ENCODE data around the gene ATP2B2. TPM values are rescaled to one million over a fixed set of nuclear protein-coding genes. Genes with fewer than 3 reads are reported as not detected.

Gene ATP2B2
- total RNA-seq, 2 experiments from 2014 or later, result not detected

- CTCF ChIA-PET, result interaction anchor here (0.7 to 1.9 kb wide), 2 partner anchors 9 to 16 kb away, joined by 3 to 8 read pairs; no protein-coding TSS in a partner anchor
- Mint-ChIP-seq H3K36me3 (ENCODE audit: low read depth) (peaks cover 58% of the 10 kb centered on the region), H3K27ac (no peak overlapping the region)
These were observed 225.8 kb downstream of the ATP2B2 start for GRCh38 chr3:10279384-10280176.

GRCh38 chr3:10278501-10278900 is 226.9 kb downstream of the ATP2B2 start:
- ATAC-seq (no peak), DNase-seq (no peak)
- no peaks in the 10 kb centered on the region for H3K9me3 Mint-ChIP-seq (ENCODE audit: insufficient read depth)
- POLR2A ChIA-PET, result no interaction called here
- H3K36me3 Mint-ChIP-seq (ENCODE audit: low read depth), result peaks cover 61% of the 10 kb centered on the region
- H3K27me3 Mint-ChIP-seq (ENCODE audit: low read depth), result no peaks in the 10 kb centered on the region
- no peak overlapping the region for H3K4me3 Mint-ChIP-seq
- CTCF ChIA-PET, result no interaction called here
- no peak overlapping the region for H3K27ac Mint-ChIP-seq
- H3K4me1 Mint-ChIP-seq (ENCODE audit: low read depth), result peaks cover 26% of the 10 kb centered on the region

More at GRCh38 chr3:10279384-10280176, 225.8 kb downstream of the ATP2B2 start:
- Mint-ChIP-seq H3K4me1 (ENCODE audit: low read depth) (peaks cover 27% of the 10 kb centered on the region), H3K27me3 (ENCODE audit: low read depth) (no peaks in the 10 kb centered on the region), H3K4me3 (no peak overlapping the region), H3K9me3 (ENCODE audit: insufficient read depth) (no peaks in the 10 kb centered on the region)
- POLR2A ChIA-PET, result no interaction called here
- no peak for DNase-seq
- no peak for ATAC-seq

- no peak overlapping the region for H3K27ac Mint-ChIP-seq
- H3K36me3 Mint-ChIP-seq (ENCODE audit: low read depth), result peaks cover 60% of the 10 kb centered on the region
- ChIA-PET CTCF (interaction anchor here (2.3 kb wide), 1 partner anchor 14 kb away, joined by 17 read pairs; no protein-coding TSS in a partner anchor), POLR2A (interaction anchor here (0.9 kb wide), 1 partner anchor 9 kb away, joined by 3 read pairs; no protein-coding TSS in a partner anchor)
- H3K9me3 Mint-ChIP-seq (ENCODE audit: insufficient read depth), result no peaks in the 10 kb centered on the region
- H3K4me1 Mint-ChIP-seq (ENCODE audit: low read depth), result peaks cover 33% of the 10 kb centered on the region
- no peak for DNase-seq
- ATAC-seq, result no peak
- no peaks in the 10 kb centered on the region for H3K27me3 Mint-ChIP-seq (ENCODE audit: low read depth)
- H3K4me3 Mint-ChIP-seq, result no peak overlapping the region
These were observed 228.2 kb downstream of the ATP2B2 start for GRCh38 chr3:10277115-10277625.

- H3K36me3 Mint-ChIP-seq (ENCODE audit: low read depth), result peaks cover 63% of the 10 kb centered on the region
- no peak overlapping the region for H3K4me3 Mint-ChIP-seq
- ATAC-seq (no peak), DNase-seq (no peak)
- CTCF ChIA-PET, result interaction anchor here (1.3 to 2.9 kb wide), 2 partner anchors 9 to 12 kb away, joined by 4 to 18 read pairs; no protein-coding TSS in a partner anchor
- no peaks in the 10 kb centered on the region for H3K27me3 Mint-ChIP-seq (ENCODE audit: low read depth)
- POLR2A ChIA-PET, result no interaction called here
- H3K9me3 Mint-ChIP-seq (ENCODE audit: insufficient read depth), result no peaks in the 10 kb centered on the region
- no peak overlapping the region for H3K27ac Mint-ChIP-seq
- peaks cover 33% of the 10 kb centered on the region for H3K4me1 Mint-ChIP-seq (ENCODE audit: low read depth)
These were observed 230.8 kb downstream of the ATP2B2 start for GRCh38 chr3:10274601-10275000.

Small RNA genes within 50 kb of the gene (microRNA-seq; reads per million reads assigned to microRNA genes)
- gene MIR378B (not detected), gene MIR885 (not detected)

Other genes with a start within 250 kb of the ATP2B2 start
- gene GHRL, start 212.6 kb downstream of the ATP2B2 start, total RNA-seq, result under 1 TPM; 0.21 to 0.63 TPM
- gene SEC13, start 184.5 kb downstream of the ATP2B2 start, total RNA-seq, result 10 to 100 TPM; 93.2 to 95.0 TPM

Data from activated CD8-positive, alpha-beta T cell treated with anti-CD3 and anti-CD28 coated beads, Interleukin-2, amount 10 ng/mL, durations not matched to agents 7 days and 5 days (primary cell).